SK-N-SH treated with all-trans-retinoic acid at 6 μM for 48 hours (cell line): Measurements from ENCODE around the gene GLOD4.

Experiments
- ARNTL ChIP-seq: fragments of 450-650 bp; formaldehyde crosslinking; IDR thresholded peaks from 2 replicates; pipeline ENCODE4 v1.5.0; 2020; ENCODE audit warnings: low read depth, mild to moderate bottlenecking, moderate library complexity, borderline replicate concordance
- ZNF8 ChIP-seq: fragments of 450-650 bp; formaldehyde crosslinking; IDR thresholded peaks from 2 replicates; pipeline ENCODE4 v1.5.0; 2020; ENCODE audit warnings: mild to moderate bottlenecking, moderate library complexity

DNA sequence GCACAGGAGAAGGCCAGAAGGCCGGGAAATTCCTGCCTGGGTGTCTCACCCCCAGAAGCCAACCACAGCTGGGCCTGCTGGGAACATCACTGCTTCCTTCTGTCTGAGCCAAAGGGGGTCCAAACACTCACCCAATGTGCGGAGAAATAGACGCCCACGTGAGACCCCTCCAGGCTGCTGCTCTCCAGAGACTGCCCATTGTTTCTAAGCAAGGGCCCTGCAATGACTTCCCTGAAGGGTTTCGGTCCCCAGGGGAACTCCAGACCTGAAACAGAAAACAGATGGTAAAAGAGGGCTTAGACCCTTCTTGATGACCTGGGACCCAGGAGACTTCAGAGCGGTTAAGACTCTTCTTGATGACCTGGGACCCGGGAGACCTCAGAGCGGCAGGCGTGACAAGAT, 41.4 kb upstream of the GLOD4 start:
- TF ChIP-seq ARNTL (CRISPR knock-in tag) (no peak), ZNF8 (CRISPR knock-in tag) (no peak)
